Neuronal stem cell (in vitro differentiated cells): Measurements from ENCODE around the gene ANKS6.

Source experiments
- DNase-seq: peaks from one replicate; pipeline ENCODE4 v3.0.0-alpha.2; 2013; ENCODE audit warnings: low spot score
- H2AFZ ChIP-seq: one replicate; pipeline ENCODE4 v1.6.1; 2013; ENCODE audit warnings: mild to moderate bottlenecking, low read length, inconsistent platforms
- H2AK5ac ChIP-seq: 2 replicates; pipeline ENCODE4 v1.6.1; 2013; ENCODE audit warnings: low read depth, mild to moderate bottlenecking, inconsistent platforms, low read length, moderate library complexity, mixed read lengths
- H2BK120ac ChIP-seq: 2 replicates; pipeline ENCODE4 v1.6.1; 2013; ENCODE audit warnings: low read depth, mild to moderate bottlenecking, inconsistent platforms, low read length, moderate library complexity, mixed read lengths
- H2BK12ac ChIP-seq: one replicate; pipeline ENCODE4 v1.6.1; 2013; ENCODE audit warnings: low read length, inconsistent platforms
- H2BK15ac ChIP-seq: 2 replicates; pipeline ENCODE4 v1.6.1; 2013; ENCODE audit warnings: mild to moderate bottlenecking, low read length, inconsistent platforms, mixed read lengths
- H2BK5ac ChIP-seq: one replicate; pipeline ENCODE4 v1.6.1; 2013; ENCODE audit warnings: inconsistent platforms, mild to moderate bottlenecking, low read length, moderate library complexity
- H3K14ac ChIP-seq: one replicate; pipeline ENCODE4 v1.6.1; 2013; ENCODE audit warnings: low read length, inconsistent platforms
- H3K18ac ChIP-seq: 2 replicates; pipeline ENCODE4 v1.6.1; 2013; ENCODE audit warnings: low read length, inconsistent platforms
- H3K23ac ChIP-seq: 2 replicates; pipeline ENCODE4 v1.6.1; 2013; ENCODE audit warnings: low read depth, mild to moderate bottlenecking, mixed read lengths, low read length, inconsistent platforms; ENCODE audit not compliant: poor library complexity
- H3K27ac ChIP-seq: replicated peaks from 3 replicates; pipeline ENCODE4 v1.5.1; 2013; ENCODE audit warnings: low read length, inconsistent platforms
- H3K27me3 ChIP-seq, 3 experiments: 2 replicates each; pipeline ENCODE4 v1.6.1; 2013; ENCODE audit warnings: low read length in 3 of 3, mild to moderate bottlenecking in 2 of 3, inconsistent platforms in 1 of 3, low read depth in 1 of 3, mixed read lengths in 1 of 3, moderate library complexity in 1 of 3; ENCODE audit not compliant: control insufficient read depth in 3 of 3, insufficient read depth in 3 of 3
- H3K36me3 ChIP-seq, 2 donors: replicated peaks in 1 of 2; 2 replicates each; pipeline ENCODE4 v1.6.1; 2013; ENCODE audit warnings: low read length in 2 of 2; ENCODE audit not compliant: control insufficient read depth in 2 of 2, insufficient read depth in 2 of 2
- H3K4ac ChIP-seq: 2 replicates; pipeline ENCODE4 v1.6.1; 2013; ENCODE audit warnings: inconsistent platforms, mild to moderate bottlenecking, low read length, moderate library complexity
- H3K4me1 ChIP-seq, 2 donors: 1 replicate in 1 of 2; 2 replicates in 1 of 2; pipeline ENCODE4 v1.6.1; 2013; ENCODE audit warnings: low read length in 2 of 2, low read depth in 1 of 2; ENCODE audit not compliant: control insufficient read depth in 2 of 2, insufficient read depth in 1 of 2
- H3K4me2 ChIP-seq: one replicate; pipeline ENCODE4 v1.6.1; 2013; ENCODE audit warnings: mild to moderate bottlenecking, low read length, inconsistent platforms; ENCODE audit not compliant: insufficient read depth, poor library complexity, severe bottlenecking
- H3K4me3 ChIP-seq, 2 donors: 2 replicates each; pipeline ENCODE4 v1.5.1; 2013; ENCODE audit warnings: low read length in 2 of 2, mild to moderate bottlenecking in 2 of 2, inconsistent platforms in 1 of 2, moderate library complexity in 1 of 2
- H3K79me1 ChIP-seq: one replicate; pipeline ENCODE4 v1.6.1; 2013; ENCODE audit warnings: low read depth, mild to moderate bottlenecking, inconsistent platforms, low read length, moderate library complexity
- H3K9ac ChIP-seq: one replicate; pipeline ENCODE4 v1.6.1; 2013; ENCODE audit warnings: mild to moderate bottlenecking, low read depth, low read length, inconsistent platforms; ENCODE audit not compliant: poor library complexity
- H3K9me3 ChIP-seq, 2 donors: replicated peaks in 1 of 2; 2 replicates each; pipeline versions ENCODE3 to v1.6.1; 2013; ENCODE audit warnings: low read length in 2 of 2, mild to moderate bottlenecking in 2 of 2, inconsistent platforms in 1 of 2, low read depth in 1 of 2, mixed read lengths in 1 of 2, moderate library complexity in 1 of 2; ENCODE audit not compliant: control insufficient read depth in 2 of 2, insufficient read depth in 1 of 2
- H4K8ac ChIP-seq: one replicate; pipeline ENCODE4 v1.6.1; 2013; ENCODE audit warnings: low read depth, mild to moderate bottlenecking, inconsistent platforms, low read length, moderate library complexity
- H4K91ac ChIP-seq: one replicate; pipeline ENCODE4 v1.6.1; 2013; ENCODE audit warnings: low read length, low read depth, mild to moderate bottlenecking, inconsistent platforms; ENCODE audit not compliant: poor library complexity
- WGBS, 2 donors: extraction: QIAGEN DNeasy Blood & Tissue Kit; methylation state at CpG; one replicate each; pipeline ENCODE4 v1.1.7; 2013; ENCODE audit warnings: missing lambda C conversion rate in 2 of 2, mixed read lengths in 1 of 2; ENCODE audit not compliant: insufficient read length in 2 of 2, insufficient replicate concordance in 1 of 2; ENCODE audit errors: extremely low coverage in 2 of 2; 5-methylcytosine and 5-hydroxymethylcytosine counted together

ANKS6 gene

GRCh38 chr9:98712987-98713386 is 83.4 kb downstream of the ANKS6 start:
- Histone ChIP-seq H3K27ac (no peak overlapping the region), H3K4me2 (no peak overlapping the region), H2BK120ac (no peak overlapping the region), H3K36me3 (no peaks in the 10 kb centered on the region), H2AFZ (no peak overlapping the region), H3K9me3 (no peaks in the 10 kb centered on the region), H2AK5ac (no peak overlapping the region), H3K4me1 (peaks cover 0 to 2% of the 10 kb centered on the region in 2 donors), H3K4ac (no peak overlapping the region), H3K18ac (no peak overlapping the region), H2BK5ac (no peak overlapping the region), H3K4me3 (no peak overlapping the region), H2BK15ac (no peak overlapping the region), H3K14ac (no peak overlapping the region), H4K8ac (no peak overlapping the region), H3K27me3 (peaks cover 6 to 80% (median 37%) of the 10 kb centered on the region in 3 experiments), H3K23ac (no peak overlapping the region), H3K9ac (no peak overlapping the region), H3K79me1 (no peaks in the 10 kb centered on the region), H2BK12ac (no peak overlapping the region), H4K91ac (no peak overlapping the region)
- no peak for DNase-seq

- Histone ChIP-seq H4K91ac (no peak overlapping the region), H3K27ac (no peak overlapping the region), H3K9ac (no peak overlapping the region), H3K27me3 (peaks cover 19 to 90% (median 60%) of the 10 kb centered on the region in 3 experiments), H2BK120ac (no peak overlapping the region), H3K18ac (no peak overlapping the region), H3K4me1 (peaks cover 2 to 7% of the 10 kb centered on the region in 2 donors), H3K79me1 (no peaks in the 10 kb centered on the region), H4K8ac (no peak overlapping the region), H3K14ac (no peak overlapping the region), H3K36me3 (no peaks in the 10 kb centered on the region), H3K23ac (no peak overlapping the region), H2BK5ac (no peak overlapping the region), H3K4me2 (no peak overlapping the region), H3K4ac (no peak overlapping the region), H3K4me3 (peak overlapping the region in 1 of 2 donors; percentile 7), H2AFZ (no peak overlapping the region), H2AK5ac (no peak overlapping the region), H3K9me3 (no peaks in the 10 kb centered on the region), H2BK12ac (no peak overlapping the region), H2BK15ac (no peak overlapping the region)
- DNase-seq: no peak
- WGBS, 2 donors: no CpG with 5 or more reads among the region's 14 CpGs
These were observed 86.1 kb downstream of the ANKS6 start for GRCh38 chr9:98709968-98710965.

- Histone ChIP-seq H3K14ac (no peak within 1 kb of the TSS), H2BK120ac (no peak within 1 kb of the TSS), H2BK12ac (no peak within 1 kb of the TSS), H2AFZ (peak within 1 kb of the TSS; percentile 91), H3K79me1 (no peaks in the 10 kb centered on the region), H3K4me3 (peak within 1 kb of the TSS; percentile 20 to 76), H3K9ac (no peak within 1 kb of the TSS), H4K91ac (no peak within 1 kb of the TSS), H3K4me2 (peak within 1 kb of the TSS; percentile 76), H4K8ac (no peak within 1 kb of the TSS), H3K9me3 (no peaks in the 10 kb centered on the region), H3K4me1 (peaks cover 2 to 7% of the 10 kb centered on the region in 2 donors), H2BK5ac (no peak within 1 kb of the TSS), H2BK15ac (peak within 1 kb of the TSS; percentile 23), H3K4ac (no peak within 1 kb of the TSS), H2AK5ac (peak within 1 kb of the TSS; percentile 57), H3K23ac (no peak within 1 kb of the TSS), H3K27me3 (peaks cover 19 to 84% (median 60%) of the 10 kb centered on the region in 3 experiments), H3K36me3 (no peaks in the 10 kb centered on the region), H3K18ac (peak within 1 kb of the TSS; percentile 21), H3K27ac (no peak within 1 kb of the TSS)
- no peak for DNase-seq
- no CpG with 5 or more reads among the region's 111 CpGs for WGBS, 2 donors
These were observed 87.1 kb downstream of the ANKS6 start, which contains the start of gene GABBR2 for GRCh38 chr9:98708933-98709911. TSS of gene GABBR2 (minus strand) at chr9:98708935. CDS start at chr9:98708737, 198 bp downstream.
